Measurements from ENCODE around the gene NLK.
"Not testable (repeated sequence)": the region's sequence is repeated elsewhere in the genome, so short reads cannot be mapped to it uniquely, and the experiment has no call there.

Gene NLK

GRCh38 chr17:28204751-28205150, 162.3 kb downstream of the NLK start:
- H3K36me3 ChIP-seq = no peaks in the 10 kb centered on the region
- no peak for DNase-seq

GRCh38 chr17:28206292-28206691, 163.8 kb downstream of the NLK start:
- H3K4me3 ChIP-seq (ENCODE audit: low read depth, low read length) = no peak overlapping the region
- no peak for TF ChIP-seq CTCF (IDR thresholded peaks at IDR 0.05; ENCODE audit: low read depth, low read length)
- H3K27me3 ChIP-seq = no peaks in the 10 kb centered on the region
- no peak for DNase-seq
- no peaks in the 10 kb centered on the region for H3K9me3 ChIP-seq
- H3K4me1 ChIP-seq = no peaks in the 10 kb centered on the region
- no peaks in the 10 kb centered on the region for H3K36me3 ChIP-seq

More at GRCh38 chr17:28204751-28205150, 162.3 kb downstream of the NLK start:
- H3K9me3 ChIP-seq = no peaks in the 10 kb centered on the region
- no peak for TF ChIP-seq CTCF (IDR thresholded peaks at IDR 0.05; ENCODE audit: low read depth, low read length)
- no peaks in the 10 kb centered on the region for H3K4me1 ChIP-seq
- H3K27me3 ChIP-seq = no peaks in the 10 kb centered on the region
- H3K4me3 ChIP-seq (ENCODE audit: low read depth, low read length) = no peak overlapping the region

- Histone ChIP-seq H3K4me3 (ENCODE audit: low read depth, low read length) (no peak overlapping the region), H3K9me3 (no peaks in the 10 kb centered on the region), H3K27me3 (no peaks in the 10 kb centered on the region), H3K4me1 (no peaks in the 10 kb centered on the region), H3K36me3 (no peaks in the 10 kb centered on the region)
- DNase-seq = no peak
- no peak for TF ChIP-seq CTCF (IDR thresholded peaks at IDR 0.05; ENCODE audit: low read depth, low read length)
Measured at GRCh38 chr17:28211811-28212210, 169.3 kb downstream of the NLK start.

- not testable (repeated sequence) for H3K36me3 ChIP-seq; H3K27me3 ChIP-seq; DNase-seq; H3K9me3 ChIP-seq; H3K4me3 ChIP-seq (ENCODE audit: low read depth, low read length); H3K4me1 ChIP-seq
Measured at GRCh38 chr17:28213578-28213977, 171.1 kb downstream of the NLK start.

- TF ChIP-seq CTCF (IDR thresholded peaks at IDR 0.05; ENCODE audit: low read depth, low read length) = no peak
- H3K27me3 ChIP-seq = no peaks in the 10 kb centered on the region
- no peaks in the 10 kb centered on the region for H3K4me1 ChIP-seq
- no peaks in the 10 kb centered on the region for H3K9me3 ChIP-seq
- no peaks in the 10 kb centered on the region for H3K36me3 ChIP-seq
- DNase-seq = no peak
- H3K4me3 ChIP-seq (ENCODE audit: low read depth, low read length) = no peak overlapping the region
Measured at GRCh38 chr17:28216052-28216451, 173.6 kb downstream of the NLK start.

GRCh38 chr17:28216528-28216927, 174.1 kb downstream of the NLK start:
- H3K27me3 ChIP-seq = no peaks in the 10 kb centered on the region
- H3K9me3 ChIP-seq = no peaks in the 10 kb centered on the region
- no peak overlapping the region for H3K4me3 ChIP-seq (ENCODE audit: low read depth, low read length)
- no peak for DNase-seq
- no peaks in the 10 kb centered on the region for H3K4me1 ChIP-seq
- no peak for TF ChIP-seq CTCF (IDR thresholded peaks at IDR 0.05; ENCODE audit: low read depth, low read length)
- H3K36me3 ChIP-seq = no peaks in the 10 kb centered on the region

GRCh38 chr17:28219771-28220170, 177.3 kb downstream of the NLK start:
- Histone ChIP-seq H3K4me1 (no peaks in the 10 kb centered on the region), H3K4me3 (ENCODE audit: low read depth, low read length) (no peak overlapping the region), H3K27me3 (no peaks in the 10 kb centered on the region), H3K9me3 (no peaks in the 10 kb centered on the region), H3K36me3 (no peaks in the 10 kb centered on the region)
- DNase-seq = no peak
- no peak for TF ChIP-seq CTCF (IDR thresholded peaks at IDR 0.05; ENCODE audit: low read depth, low read length)

All from BE2C (cell line).